Smooth muscle cell (in vitro differentiated cells): ENCODE data around the gene RPA3. TPM values are rescaled to one million over a fixed set of nuclear protein-coding genes. Genes with fewer than 3 reads are reported as not detected.

Experiments
- DNase-seq: peaks from one replicate; lab custom pipeline; 2025; ENCODE audit not compliant: unreplicated experiment; lab: John Stamatoyannopoulos, UW
- H2AFZ ChIP-seq: fragments of 200-600 bp; sonication (generic); 2 replicates; pipeline ENCODE4 v1.6.0; 2016; ENCODE audit warnings: antibody characterized with exemption, low read depth, mild to moderate bottlenecking
- H3F3A ChIP-seq: fragments of 200-600 bp; sonication (generic); 2 replicates; pipeline ENCODE4 v1.6.0; 2017; ENCODE audit warnings: antibody characterized with exemption, low read depth
- H3K27ac ChIP-seq: fragments of 200-600 bp; sonication (generic); 2 replicates; pipeline ENCODE4 v1.5.1; 2016; ENCODE audit warnings: low read depth, mild to moderate bottlenecking
- H3K27me3 ChIP-seq: fragments of 200-600 bp; sonication (generic); 2 replicates; pipeline ENCODE4 v1.6.1; 2016; ENCODE audit warnings: low read depth, mild to moderate bottlenecking
- H3K36me3 ChIP-seq: fragments of 200-600 bp; sonication (generic); 2 replicates; pipeline ENCODE4 v1.5.1; 2016; ENCODE audit warnings: low read depth
- H3K4me1 ChIP-seq: fragments of 200-600 bp; sonication (generic); 2 replicates; pipeline ENCODE4 v1.5.1; 2016; ENCODE audit warnings: low read depth
- H3K4me2 ChIP-seq: fragments of 200-600 bp; sonication (generic); 2 replicates; pipeline ENCODE4 v1.6.0; 2016; ENCODE audit warnings: mild to moderate bottlenecking
- H3K4me3 ChIP-seq: fragments of 200-600 bp; sonication (generic); 2 replicates; pipeline ENCODE4 v1.5.1; 2016; ENCODE audit warnings: mild to moderate bottlenecking
- H3K79me2 ChIP-seq: fragments of 200-600 bp; sonication (generic); 2 replicates; pipeline ENCODE4 v1.6.0; 2016; ENCODE audit warnings: low read depth, mild to moderate bottlenecking
- H3K9ac ChIP-seq: fragments of 200-600 bp; sonication (generic); 2 replicates; pipeline ENCODE4 v1.6.0; 2016; ENCODE audit warnings: low read depth
- H3K9me3 ChIP-seq: fragments of 200-600 bp; sonication (generic); replicated peaks from 2 replicates; pipeline ENCODE4 v1.5.1; 2016; ENCODE audit warnings: low read depth
- H4K20me1 ChIP-seq: fragments of 200-600 bp; sonication (generic); 2 replicates; pipeline ENCODE4 v1.6.0; 2016; ENCODE audit warnings: low read depth
- CTCF ChIP-seq: fragments of 200-600 bp; sonication (generic); IDR thresholded peaks from 2 replicates; pipeline ENCODE4 v1.5.1; 2017; ENCODE audit warnings: borderline replicate concordance, mild to moderate bottlenecking, antibody characterized with exemption; ENCODE audit not compliant: insufficient read depth, poor library complexity, severe bottlenecking
- WGBS: methylation state at CpG from one replicate; pipeline ENCODE4 v1.1.7; 2016; ENCODE audit warnings: low lambda C conversion rate; 5-methylcytosine and 5-hydroxymethylcytosine counted together
- polyA plus RNA-seq: library from polyadenylated mRNA; unstranded; fragments of >200 nt; fragmentation: Nextera tagmentation; extraction: Ambion mirVana; gene quantifications from 2 replicates; pipeline ENCODE4 v1.2.1, GENCODE V29; 2016
- total RNA-seq: library from RNA; depleted of rRNA; stranded (reverse); fragments of >200 nt; gene quantifications from 2 replicates; pipeline ENCODE4 v1.2.3, GENCODE V29; 2014

The RPA3 gene
- total and polyA plus RNA-seq, 2 experiments from 2014 or later = 37.2 to 63.7 TPM

GRCh38 chr7:7701527-7701926, 16.9 kb downstream of the RPA3 start:
- DNase-seq = no peak
- 56% methylated on average over 1 of the region's 1 CpG for WGBS
- Histone ChIP-seq H3K4me3 (no peak overlapping the region), H3F3A (peaks cover 19% of the 10 kb centered on the region), H4K20me1 (no peaks in the 10 kb centered on the region), H3K27me3 (no peaks in the 10 kb centered on the region), H3K27ac (peak overlapping the region; percentile 49), H3K4me1 (peaks cover 36% of the 10 kb centered on the region), H3K79me2 (peaks cover 9% of the 10 kb centered on the region), H3K9ac (no peak overlapping the region), H2AFZ (no peak overlapping the region), H3K9me3 (no peaks in the 10 kb centered on the region), H3K36me3 (no peaks in the 10 kb centered on the region), H3K4me2 (peak overlapping the region; percentile 14)
- no peak for TF ChIP-seq CTCF

- Histone ChIP-seq H3K4me3 (no peak overlapping the region), H3K9me3 (no peaks in the 10 kb centered on the region), H2AFZ (no peak overlapping the region), H3F3A (peaks cover 12% of the 10 kb centered on the region), H3K9ac (no peak overlapping the region), H3K27me3 (no peaks in the 10 kb centered on the region), H3K4me2 (peak overlapping the region; percentile 70), H3K27ac (peak overlapping the region; percentile 54), H4K20me1 (no peaks in the 10 kb centered on the region), H3K36me3 (no peaks in the 10 kb centered on the region), H3K4me1 (peaks cover 25% of the 10 kb centered on the region), H3K79me2 (peaks cover 9% of the 10 kb centered on the region)
- no peak for DNase-seq
- TF ChIP-seq CTCF = no peak
Measured at GRCh38 chr7:7699970-7700369, 18.4 kb downstream of the RPA3 start.

GRCh38 chr7:7699380-7699779, 19.0 kb downstream of the RPA3 start:
- no peaks in the 10 kb centered on the region for H3K9me3 ChIP-seq
- H3K27ac ChIP-seq = peak overlapping the region; percentile 54
- no peaks in the 10 kb centered on the region for H4K20me1 ChIP-seq
- H3K9ac ChIP-seq = no peak overlapping the region
- peaks cover 23% of the 10 kb centered on the region for H3K4me1 ChIP-seq
- peak overlapping the region; percentile 70 for H3K4me2 ChIP-seq
- no peaks in the 10 kb centered on the region for H3K27me3 ChIP-seq
- DNase-seq = no peak
- no peak overlapping the region for H3K4me3 ChIP-seq
- H2AFZ ChIP-seq = peak overlapping the region; percentile 9
- no peaks in the 10 kb centered on the region for H3K36me3 ChIP-seq
- peaks cover 9% of the 10 kb centered on the region for H3K79me2 ChIP-seq
- peaks cover 12% of the 10 kb centered on the region for H3F3A ChIP-seq
- no peak for TF ChIP-seq CTCF

GRCh38 chr7:7698930-7699329, 19.5 kb downstream of the RPA3 start:
- 89% methylated on average over 2 of the region's 2 CpGs for WGBS
- no peak overlapping the region for H3K4me3 ChIP-seq

More at GRCh38 chr7:7698930-7699329, 19.5 kb downstream of the RPA3 start:
- Histone ChIP-seq H3K9ac (no peak overlapping the region), H3K9me3 (no peaks in the 10 kb centered on the region), H3K27ac (peak overlapping the region; percentile 54), H2AFZ (no peak overlapping the region), H3F3A (peaks cover 12% of the 10 kb centered on the region), H3K79me2 (peaks cover 8% of the 10 kb centered on the region), H3K36me3 (no peaks in the 10 kb centered on the region), H3K27me3 (no peaks in the 10 kb centered on the region), H4K20me1 (no peaks in the 10 kb centered on the region), H3K4me1 (peaks cover 26% of the 10 kb centered on the region), H3K4me2 (no peak overlapping the region)
- DNase-seq = no peak
- TF ChIP-seq CTCF = no peak
